ENCODE results near the gene LRRC53. TPM values are rescaled to one million over a fixed set of nuclear protein-coding genes. Genes with fewer than 3 reads are reported as not detected.

Gene LRRC53
- total RNA-seq, 1 experiment from 2014 or later, result not detected

- ATAC-seq, result no peak
- DNase-seq (ENCODE audit: low spot score), result no peak
- no peak overlapping the region for H3K4me3 Mint-ChIP-seq
- no peak for TF ChIP-seq TEAD4 (CRISPR knock-in tag; IDR thresholded peaks at IDR 0.05)
- TF ChIP-seq SP1 (CRISPR knock-in tag; conservative IDR thresholded peaks at IDR 0.05), result no peak
- no peak for TF ChIP-seq FOXP1 (CRISPR knock-in tag; IDR thresholded peaks at IDR 0.05; ENCODE audit: borderline replicate concordance)
- TF ChIP-seq, protein P1, sequence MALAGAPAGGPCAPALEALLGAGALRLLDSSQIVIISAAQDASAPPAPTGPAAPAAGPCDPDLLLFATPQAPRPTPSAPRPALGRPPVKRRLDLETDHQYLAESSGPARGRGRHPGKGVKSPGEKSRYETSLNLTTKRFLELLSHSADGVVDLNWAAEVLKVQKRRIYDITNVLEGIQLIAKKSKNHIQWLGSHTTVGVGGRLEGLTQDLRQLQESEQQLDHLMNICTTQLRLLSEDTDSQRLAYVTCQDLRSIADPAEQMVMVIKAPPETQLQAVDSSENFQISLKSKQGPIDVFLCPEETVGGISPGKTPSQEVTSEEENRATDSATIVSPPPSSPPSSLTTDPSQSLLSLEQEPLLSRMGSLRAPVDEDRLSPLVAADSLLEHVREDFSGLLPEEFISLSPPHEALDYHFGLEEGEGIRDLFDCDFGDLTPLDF (CRISPR knock-in tag; IDR thresholded peaks at IDR 0.05), result no peak
- no peak for TF ChIP-seq NR2C2 (CRISPR knock-in tag; IDR thresholded peaks at IDR 0.05)
- TF ChIP-seq, protein P2, sequence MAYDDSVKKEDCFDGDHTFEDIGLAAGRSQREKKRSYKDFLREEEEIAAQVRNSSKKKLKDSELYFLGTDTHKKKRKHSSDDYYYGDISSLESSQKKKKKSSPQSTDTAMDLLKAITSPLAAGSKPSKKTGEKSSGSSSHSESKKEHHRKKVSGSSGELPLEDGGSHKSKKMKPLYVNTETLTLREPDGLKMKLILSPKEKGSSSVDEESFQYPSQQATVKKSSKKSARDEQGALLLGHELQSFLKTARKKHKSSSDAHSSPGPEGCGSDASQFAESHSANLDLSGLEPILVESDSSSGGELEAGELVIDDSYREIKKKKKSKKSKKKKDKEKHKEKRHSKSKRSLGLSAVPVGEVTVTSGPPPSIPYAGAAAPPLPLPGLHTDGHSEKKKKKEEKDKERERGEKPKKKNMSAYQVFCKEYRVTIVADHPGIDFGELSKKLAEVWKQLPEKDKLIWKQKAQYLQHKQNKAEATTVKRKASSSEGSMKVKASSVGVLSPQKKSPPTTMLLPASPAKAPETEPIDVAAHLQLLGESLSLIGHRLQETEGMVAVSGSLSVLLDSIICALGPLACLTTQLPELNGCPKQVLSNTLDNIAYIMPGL (CRISPR knock-in tag; IDR thresholded peaks at IDR 0.05), result no peak
- no peak for TF ChIP-seq ZNF219 (CRISPR knock-in tag; IDR thresholded peaks at IDR 0.05; ENCODE audit: borderline replicate concordance)
- no peak for TF ChIP-seq ESRRA (CRISPR knock-in tag; IDR thresholded peaks at IDR 0.05; ENCODE audit: borderline replicate concordance)
- no peak for TF ChIP-seq RELA (CRISPR knock-in tag; IDR thresholded peaks at IDR 0.05; ENCODE audit: borderline replicate concordance)
- TF ChIP-seq GRHL2 (CRISPR knock-in tag; IDR thresholded peaks at IDR 0.05; ENCODE audit: insufficient replicate concordance, severe bottlenecking), result no peak
- TF ChIP-seq, protein P3, sequence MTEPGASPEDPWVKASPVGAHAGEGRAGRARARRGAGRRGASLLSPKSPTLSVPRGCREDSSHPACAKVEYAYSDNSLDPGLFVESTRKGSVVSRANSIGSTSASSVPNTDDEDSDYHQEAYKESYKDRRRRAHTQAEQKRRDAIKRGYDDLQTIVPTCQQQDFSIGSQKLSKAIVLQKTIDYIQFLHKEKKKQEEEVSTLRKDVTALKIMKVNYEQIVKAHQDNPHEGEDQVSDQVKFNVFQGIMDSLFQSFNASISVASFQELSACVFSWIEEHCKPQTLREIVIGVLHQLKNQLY (CRISPR knock-in tag; IDR thresholded peaks at IDR 0.05), result no peak
- TF ChIP-seq, protein P4, sequence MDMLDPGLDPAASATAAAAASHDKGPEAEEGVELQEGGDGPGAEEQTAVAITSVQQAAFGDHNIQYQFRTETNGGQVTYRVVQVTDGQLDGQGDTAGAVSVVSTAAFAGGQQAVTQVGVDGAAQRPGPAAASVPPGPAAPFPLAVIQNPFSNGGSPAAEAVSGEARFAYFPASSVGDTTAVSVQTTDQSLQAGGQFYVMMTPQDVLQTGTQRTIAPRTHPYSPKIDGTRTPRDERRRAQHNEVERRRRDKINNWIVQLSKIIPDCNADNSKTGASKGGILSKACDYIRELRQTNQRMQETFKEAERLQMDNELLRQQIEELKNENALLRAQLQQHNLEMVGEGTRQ (CRISPR knock-in tag; IDR thresholded peaks at IDR 0.05), result no peak
- no peak for TF ChIP-seq NFYB (CRISPR knock-in tag; conservative IDR thresholded peaks at IDR 0.05; ENCODE audit: low read depth)
- TF ChIP-seq CDX4 (CRISPR knock-in tag; IDR thresholded peaks at IDR 0.05; ENCODE audit: borderline replicate concordance), result no peak
- no peak for TF ChIP-seq ZNF121 (CRISPR knock-in tag; IDR thresholded peaks at IDR 0.05)
- no peak for TF ChIP-seq ELF4 (CRISPR knock-in tag; IDR thresholded peaks at IDR 0.05; ENCODE audit: low read depth)
- no peak for TF ChIP-seq SMAD3 (CRISPR knock-in tag; IDR thresholded peaks at IDR 0.05; ENCODE audit: borderline replicate concordance)
- no peak overlapping the region for H3K27ac Mint-ChIP-seq
- H3K9me3 Mint-ChIP-seq, result peaks cover 24% of the 10 kb centered on the region
- no peaks in the 10 kb centered on the region for H3K27me3 Mint-ChIP-seq (ENCODE audit: low read depth)
- H3K36me3 Mint-ChIP-seq, result peaks cover 18% of the 10 kb centered on the region
- POLR2A ChIA-PET, result no interaction called here
- CTCF ChIA-PET, result no interaction called here
- peaks cover 19% of the 10 kb centered on the region for H3K4me1 Mint-ChIP-seq
These were observed 48.4 kb downstream of the LRRC53 start for GRCh38 chr1:74464037-74464436.

DNA sequence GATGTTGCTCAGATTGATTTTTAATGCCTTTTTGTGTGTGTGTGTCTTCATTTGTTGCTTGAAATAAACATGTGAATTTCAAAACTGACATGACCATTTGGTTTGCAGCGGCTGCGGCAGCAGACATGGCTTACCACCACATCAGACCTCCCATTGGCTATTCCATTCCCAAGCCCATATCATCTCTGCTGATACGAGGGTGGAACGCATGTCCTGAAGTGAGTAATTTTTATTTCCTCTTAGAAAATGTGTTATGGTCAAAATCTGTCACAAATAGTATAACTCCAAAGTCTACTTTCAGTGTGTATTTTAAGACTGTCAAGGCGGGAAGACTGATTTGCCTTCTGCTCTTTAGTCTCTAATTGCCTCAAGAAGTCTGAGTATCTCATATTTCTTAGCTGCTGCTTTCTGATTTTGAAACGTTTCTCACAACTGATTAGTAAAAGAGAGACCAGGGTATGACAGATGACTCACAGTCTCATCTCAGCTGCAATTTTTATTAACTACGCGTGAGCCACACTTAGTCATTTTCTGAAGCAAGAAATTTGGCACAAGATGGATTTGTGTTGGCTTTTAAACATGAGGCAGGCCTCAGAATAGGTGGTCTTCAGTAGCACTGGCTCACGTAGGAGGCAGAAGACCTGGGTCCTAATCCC, 49.0 kb downstream of the LRRC53 start:
- POLR2A ChIA-PET, result no interaction called here
- Mint-ChIP-seq H3K4me1 (peaks cover 19% of the 10 kb centered on the region), H3K36me3 (peaks cover 18% of the 10 kb centered on the region), H3K27me3 (ENCODE audit: low read depth) (no peaks in the 10 kb centered on the region), H3K9me3 (peaks cover 24% of the 10 kb centered on the region), H3K27ac (no peak overlapping the region), H3K4me3 (no peak overlapping the region)
- DNase-seq (ENCODE audit: low spot score) (no peak), ATAC-seq (no peak)
- TF ChIP-seq, protein P1 (CRISPR knock-in tag; IDR thresholded peaks at IDR 0.05), result no peak
- TF ChIP-seq, protein P5, sequence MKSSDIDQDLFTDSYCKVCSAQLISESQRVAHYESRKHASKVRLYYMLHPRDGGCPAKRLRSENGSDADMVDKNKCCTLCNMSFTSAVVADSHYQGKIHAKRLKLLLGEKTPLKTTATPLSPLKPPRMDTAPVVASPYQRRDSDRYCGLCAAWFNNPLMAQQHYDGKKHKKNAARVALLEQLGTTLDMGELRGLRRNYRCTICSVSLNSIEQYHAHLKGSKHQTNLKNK (CRISPR knock-in tag; IDR thresholded peaks at IDR 0.05), result no peak
- TF ChIP-seq PRRX2 (CRISPR knock-in tag; IDR thresholded peaks at IDR 0.05) (no peak), JUN (CRISPR knock-in tag; IDR thresholded peaks at IDR 0.05) (no peak)
- TF ChIP-seq, protein P6, sequence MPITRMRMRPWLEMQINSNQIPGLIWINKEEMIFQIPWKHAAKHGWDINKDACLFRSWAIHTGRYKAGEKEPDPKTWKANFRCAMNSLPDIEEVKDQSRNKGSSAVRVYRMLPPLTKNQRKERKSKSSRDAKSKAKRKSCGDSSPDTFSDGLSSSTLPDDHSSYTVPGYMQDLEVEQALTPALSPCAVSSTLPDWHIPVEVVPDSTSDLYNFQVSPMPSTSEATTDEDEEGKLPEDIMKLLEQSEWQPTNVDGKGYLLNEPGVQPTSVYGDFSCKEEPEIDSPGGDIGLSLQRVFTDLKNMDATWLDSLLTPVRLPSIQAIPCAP (CRISPR knock-in tag; IDR thresholded peaks at IDR 0.05), result no peak
- CTCF ChIA-PET, result no interaction called here

All from WTC11 (cell line).